Bladder microvascular endothelial cell (primary cell): ENCODE measurements around the gene STUM. TPM values are rescaled to one million over a fixed set of nuclear protein-coding genes. Genes with fewer than 3 reads are reported as not detected.

ENCODE experiments used
- total RNA-seq: library from RNA; depleted of rRNA; stranded (reverse); fragments of >200 nt; gene quantifications from 2 replicates; pipeline ENCODE4 v1.2.3, GENCODE V29; 2014

Gene STUM
- total RNA-seq, result under 0.01 and 0.57 TPM in 2 replicates

GRCh38 chr1:226548256-226549093 lies at the start of gene STUM:
Gene STUM, plus strand, starts transcription at chr1:226548764. Its CDS starts 141 bp downstream, at chr1:226548905.

Other genes with a start within 250 kb of the STUM start
- gene LIN9, start 239.6 kb upstream of the STUM start, total RNA-seq, result 5.0 and 5.9 TPM in 2 replicates
- gene PARP1, start 140.7 kb upstream of the STUM start, total RNA-seq, result 86.3 and 159 TPM in 2 replicates
- 21.4 and 38.4 TPM in 2 replicates for gene ITPKB, start 190.5 kb downstream of the STUM start, total RNA-seq